Measurements from ENCODE around the gene AEBP1.

AEBP1 gene

GRCh38 chr7:44103923-44104859, at the start of gene AEBP1:
Gene AEBP1 (plus strand): TSS chr7:44104345. CDS start chr7:44104666, 321 bp downstream.
- DNase-seq = no peak

- no peak for DNase-seq
These were observed 47.5 kb upstream of the AEBP1 start for GRCh38 chr7:44056681-44057080.

GRCh38 chr7:44057181-44057848, 46.8 kb upstream of the AEBP1 start:
- no peak for DNase-seq

- DNase-seq = no peak
These were observed 46.0 kb upstream of the AEBP1 start for GRCh38 chr7:44057849-44058758.

GRCh38 chr7:44058759-44059218, 45.4 kb upstream of the AEBP1 start:
- no peak for DNase-seq

GRCh38 chr7:44059219-44060090, 44.7 kb upstream of the AEBP1 start:
- DNase-seq = no peak

GRCh38 chr7:44060091-44060947, 43.8 kb upstream of the AEBP1 start:
- no peak for DNase-seq

- DNase-seq = no peak
These were observed 43.0 kb upstream of the AEBP1 start for GRCh38 chr7:44060948-44061644.

GRCh38 chr7:44061645-44062179, 42.4 kb upstream of the AEBP1 start:
- DNase-seq = no peak

- no peak for DNase-seq
These were observed 41.8 kb upstream of the AEBP1 start for GRCh38 chr7:44062180-44062902.

GRCh38 chr7:44062903-44063295, 41.2 kb upstream of the AEBP1 start:
- no peak for DNase-seq

GRCh38 chr7:44063547-44063893, 40.6 kb upstream of the AEBP1 start:
- DNase-seq = no peak

GRCh38 chr7:44063894-44064651, 40.1 kb upstream of the AEBP1 start:
- no peak for DNase-seq

- no peak for DNase-seq
These were observed 39.2 kb upstream of the AEBP1 start for GRCh38 chr7:44064791-44065430.

- DNase-seq = no peak
These were observed 38.6 kb upstream of the AEBP1 start, which contains the start of gene PGAM2 for GRCh38 chr7:44065431-44066110. Gene PGAM2 (minus strand): TSS chr7:44065567. CDS start chr7:44065529, 38 bp downstream.

GRCh38 chr7:44066111-44066460, 38.1 kb upstream of the AEBP1 start:
- DNase-seq = no peak

- DNase-seq = no peak
These were observed 37.6 kb upstream of the AEBP1 start for GRCh38 chr7:44066494-44067063.

All from NCI-H1436 treated with DMSO at 0.1 percent for 48 hours (cell line).